ACC112 (cell line): ENCODE measurements around the gene OSBP.
"Not testable (repeated sequence)": the region's sequence is repeated elsewhere in the genome, so short reads cannot be mapped to it uniquely, and the experiment has no call there.

ENCODE experiments used
- H2AFZ ChIP-seq: fragments of 200-600 bp; sonication (generic); one replicate; pipeline ENCODE4 v1.6.0; 2017; ENCODE audit warnings: antibody characterized with exemption, low read length; ENCODE audit not compliant: unreplicated experiment
- H3K27ac ChIP-seq: fragments of 200-600 bp; sonication (generic); 2 replicates; pipeline ENCODE4 v1.5.1; 2014; ENCODE audit warnings: low read depth, mild to moderate bottlenecking, antibody characterized with exemption, low read length, moderate library complexity
- H3K27me3 ChIP-seq: fragments of 200-600 bp; sonication (generic); 2 replicates; pipeline ENCODE4 v1.6.1; 2014; ENCODE audit warnings: mild to moderate bottlenecking, antibody characterized with exemption, low read length, moderate library complexity, mixed read lengths; ENCODE audit not compliant: insufficient read depth
- H3K36me3 ChIP-seq: fragments of 200-600 bp; sonication (generic); 2 replicates; pipeline ENCODE4 v1.6.1; 2016; ENCODE audit warnings: mild to moderate bottlenecking, antibody characterized with exemption, low read length, moderate library complexity, mixed read lengths; ENCODE audit not compliant: insufficient read depth
- H3K4me1 ChIP-seq: fragments of 200-600 bp; sonication (generic); one replicate; pipeline ENCODE4 v1.6.1; 2016; ENCODE audit warnings: low read length, mixed read lengths; ENCODE audit not compliant: insufficient read depth, unreplicated experiment, control insufficient read depth
- H3K4me3 ChIP-seq: fragments of 200-600 bp; sonication (generic); 2 replicates; pipeline ENCODE4 v1.5.1; 2014; ENCODE audit warnings: mild to moderate bottlenecking, low read depth, low read length
- H3K79me2 ChIP-seq: fragments of 200-600 bp; sonication (generic); one replicate; pipeline ENCODE4 v1.6.0; 2016; ENCODE audit warnings: low read length; ENCODE audit not compliant: control insufficient read depth, unreplicated experiment, insufficient read depth

Gene OSBP

DNA sequence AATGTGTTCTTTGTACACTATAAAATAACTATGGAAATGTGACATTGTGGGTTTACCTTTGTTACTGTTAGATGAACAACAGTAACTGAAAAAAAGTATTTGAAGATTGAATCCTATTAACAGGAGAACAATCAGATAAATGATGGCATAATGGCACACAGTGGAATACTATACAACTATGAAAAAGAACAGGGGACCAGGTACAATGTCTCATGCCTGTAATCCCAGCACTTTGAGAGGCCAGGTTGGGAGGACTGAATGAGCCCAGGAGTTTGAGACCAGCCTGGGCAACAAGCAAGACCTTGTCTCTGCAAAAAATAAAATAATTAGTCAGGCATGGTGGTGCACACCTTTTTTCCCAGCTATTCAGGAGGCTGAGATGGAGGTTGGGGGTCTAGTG lies 14.4 kb upstream of the OSBP start:
- no peak overlapping the region for H3K27ac ChIP-seq
- no peaks in the 10 kb centered on the region for H3K36me3 ChIP-seq
- H3K4me3 ChIP-seq, result no peak overlapping the region

DNA sequence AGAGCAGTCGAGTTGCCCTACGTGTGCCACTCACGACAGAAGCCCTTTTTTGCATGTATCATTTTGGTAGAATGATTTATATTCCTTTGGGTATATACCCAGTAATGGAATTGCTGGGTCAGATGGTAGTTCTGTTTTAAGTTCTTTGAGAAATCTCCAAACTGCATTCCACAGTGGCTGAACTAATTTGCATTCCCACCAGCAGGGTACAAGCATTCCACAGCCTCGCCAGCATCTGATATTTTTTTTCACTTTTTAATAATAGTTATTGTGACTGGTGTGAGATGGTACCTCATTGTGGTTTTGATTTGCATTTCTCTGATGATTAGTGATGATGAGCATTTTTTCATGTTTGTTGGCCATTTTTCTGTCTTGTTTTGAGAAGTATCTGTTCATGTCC lies 11.4 kb upstream of the OSBP start:
- H3K4me1 ChIP-seq, H2AFZ ChIP-seq, H3K79me2 ChIP-seq: not testable (repeated sequence)

More for the DNA sequence above, 14.4 kb upstream of the OSBP start:
- no peaks in the 10 kb centered on the region for H3K4me1 ChIP-seq
- no peaks in the 10 kb centered on the region for H3K27me3 ChIP-seq
- no peaks in the 10 kb centered on the region for H3K79me2 ChIP-seq
- no peak overlapping the region for H2AFZ ChIP-seq

DNA sequence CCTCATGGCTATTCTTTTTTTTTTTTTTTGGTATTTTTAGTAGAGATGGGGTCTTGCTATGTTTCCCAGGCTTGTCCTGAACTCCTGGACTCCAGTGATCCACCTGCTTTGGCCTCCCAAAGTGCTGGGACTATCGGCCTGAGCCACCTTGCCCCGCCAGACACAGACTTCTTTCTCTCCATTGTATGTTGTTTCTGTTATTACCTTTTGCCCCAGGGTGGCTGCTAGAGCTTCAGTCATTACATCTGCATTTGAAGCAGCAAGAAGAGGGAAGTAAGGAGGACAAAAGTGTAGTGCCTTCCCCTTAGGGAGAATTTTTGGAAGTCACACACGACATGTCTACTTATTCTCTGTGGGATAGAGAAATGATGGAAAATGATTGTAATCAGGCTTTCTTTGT lies 10.1 kb upstream of the OSBP start:
- Histone ChIP-seq H3K4me3 (no peak overlapping the region), H3K27me3 (no peaks in the 10 kb centered on the region), H2AFZ (no peak overlapping the region), H3K79me2 (no peaks in the 10 kb centered on the region), H3K4me1 (peaks cover 7% of the 10 kb centered on the region), H3K27ac (no peak overlapping the region), H3K36me3 (no peaks in the 10 kb centered on the region)

More for the DNA sequence above, 11.4 kb upstream of the OSBP start:
- not testable (repeated sequence) for H3K27ac ChIP-seq, H3K4me3 ChIP-seq, H3K36me3 ChIP-seq, H3K27me3 ChIP-seq

DNA sequence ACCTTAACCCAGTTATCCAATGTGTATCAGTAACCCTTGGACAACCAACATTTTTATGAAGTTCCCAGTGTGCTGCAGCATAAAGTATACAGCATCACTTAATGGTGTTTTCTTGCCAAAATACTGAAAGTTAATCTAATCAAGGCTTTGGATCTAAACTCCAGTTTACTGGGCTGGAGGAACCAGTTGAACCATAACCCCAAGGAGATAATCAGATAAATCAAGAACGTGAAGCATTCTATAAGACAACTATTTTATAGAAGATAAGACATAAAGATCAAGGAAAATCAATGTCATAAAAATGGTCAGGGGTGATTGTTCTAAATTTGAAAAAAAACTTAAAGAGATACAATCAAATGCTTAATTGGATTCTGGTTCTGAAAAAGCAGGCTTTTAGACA lies 2.3 kb upstream of the OSBP start:
- Histone ChIP-seq H3K36me3 (peaks cover 2% of the 10 kb centered on the region; the same call in 1 of the 2 replicates), H3K27me3 (no peaks in the 10 kb centered on the region), H3K79me2 (peaks cover 25% of the 10 kb centered on the region), H3K4me1 (peaks cover 16% of the 10 kb centered on the region), H3K4me3 (no peak overlapping the region), H2AFZ (no peak overlapping the region), H3K27ac (no peak overlapping the region)

DNA sequence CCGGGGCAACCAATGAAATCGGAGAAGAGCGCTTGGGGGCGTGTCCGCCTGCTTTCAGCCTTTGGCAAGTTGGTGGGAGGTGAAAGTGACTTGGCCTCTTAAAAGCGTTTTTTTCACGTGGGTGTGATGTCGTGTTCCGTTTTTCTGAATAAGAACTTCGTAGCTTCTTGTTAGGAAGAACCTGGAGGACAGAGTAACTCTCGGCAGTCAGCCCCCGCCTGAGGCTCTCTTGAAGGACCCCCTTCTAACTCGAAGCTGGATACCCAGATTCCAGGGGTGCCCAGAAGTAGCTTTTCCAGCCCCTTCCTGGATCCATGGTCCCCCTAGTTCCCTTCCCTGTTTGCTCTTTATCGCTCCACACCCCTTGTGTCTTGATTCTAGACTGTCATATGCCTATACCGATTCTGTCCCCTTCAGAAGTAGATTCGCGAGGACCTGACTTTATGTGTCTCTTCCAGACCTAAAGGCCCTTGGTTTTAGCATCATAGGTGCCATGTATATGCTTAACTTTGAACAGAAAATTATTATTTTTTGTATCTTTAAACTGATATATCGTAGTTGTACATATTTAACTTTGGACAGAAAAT lies 915 bp upstream of the OSBP start:
- Histone ChIP-seq H2AFZ (peak overlapping the region; percentile 79), H3K27ac (peak overlapping the region; percentile 80), H3K27me3 (no peaks in the 10 kb centered on the region), H3K36me3 (peaks cover 5% of the 10 kb centered on the region; the same call in 1 of the 2 replicates), H3K79me2 (peaks cover 39% of the 10 kb centered on the region), H3K4me1 (peaks cover 29% of the 10 kb centered on the region), H3K4me3 (peak overlapping the region; percentile 74)

DNA sequence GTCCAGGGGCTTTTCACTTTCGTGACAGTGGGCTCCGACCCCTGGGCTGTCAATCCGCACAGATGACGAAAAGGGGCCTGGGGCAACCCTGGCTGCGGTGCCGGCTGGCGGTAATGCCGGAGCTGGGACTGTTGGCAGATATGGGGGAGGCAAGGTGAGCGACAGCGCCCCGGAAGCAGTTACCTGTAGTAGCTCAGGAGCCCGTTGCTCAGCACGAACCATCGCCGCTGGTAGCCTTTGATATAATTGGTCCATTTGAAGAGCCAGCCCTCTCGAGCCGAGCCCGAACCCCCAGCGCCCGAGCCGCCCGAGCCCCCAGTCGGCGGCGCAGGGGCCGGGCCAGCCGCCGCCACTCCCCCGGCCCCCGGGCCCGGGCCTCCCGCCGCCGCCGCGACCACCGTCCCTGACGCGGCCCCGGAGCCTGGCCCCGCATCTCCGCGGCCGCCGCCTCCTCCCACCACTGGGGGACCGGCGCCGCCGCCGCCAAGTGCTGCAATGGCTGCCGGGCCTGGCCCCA lies 396 bp downstream of the OSBP start:
- H3K4me3 ChIP-seq, result peak overlapping the region; percentile 97
- H3K36me3 ChIP-seq, result peaks cover 5% of the 10 kb centered on the region; the same call in 1 of the 2 replicates
- H3K79me2 ChIP-seq, result peaks cover 47% of the 10 kb centered on the region
- no peaks in the 10 kb centered on the region for H3K27me3 ChIP-seq
- peak overlapping the region; percentile 68; the same call in 1 of the 2 replicates for H3K27ac ChIP-seq
- peak overlapping the region; percentile 57 for H2AFZ ChIP-seq
- H3K4me1 ChIP-seq, result peaks cover 29% of the 10 kb centered on the region

DNA sequence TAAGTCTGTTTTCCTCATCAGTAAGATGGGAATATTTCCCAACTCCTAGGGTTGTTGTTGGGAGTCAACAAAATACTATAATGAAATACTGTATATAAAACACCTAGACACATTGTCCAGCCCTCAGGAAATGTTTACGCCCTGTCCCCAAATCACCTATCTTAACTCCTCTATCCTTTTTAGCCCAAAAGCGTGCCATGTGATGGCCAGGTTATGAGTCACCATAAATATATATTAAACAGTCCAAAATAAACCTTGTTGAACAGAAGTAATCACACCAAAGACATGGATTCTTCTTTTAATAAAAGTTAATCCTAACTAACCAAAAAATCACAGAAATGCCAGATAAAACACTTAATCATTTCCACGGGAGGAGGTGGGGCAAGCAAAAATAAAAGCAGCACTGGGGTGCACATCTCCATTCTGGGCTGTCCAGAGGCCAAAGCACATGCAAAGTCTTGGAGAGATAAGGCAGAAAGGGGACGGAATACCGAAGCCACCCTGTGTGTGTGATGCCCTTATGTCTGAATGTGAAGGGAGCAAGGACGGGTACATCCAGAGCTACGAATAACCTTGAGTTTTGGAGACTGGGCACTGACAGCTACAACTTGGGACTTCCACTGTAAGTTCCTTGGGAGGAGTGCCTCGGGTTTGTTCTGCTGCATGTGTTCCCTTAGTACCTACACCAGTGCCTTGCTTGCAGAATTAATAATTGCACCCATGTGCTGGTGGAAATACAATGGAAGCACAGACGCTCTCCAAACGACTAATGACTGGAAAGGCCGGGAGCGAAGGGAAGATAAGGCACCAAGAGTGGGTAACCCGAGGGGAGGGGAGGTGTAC lies 1.1 kb downstream of the OSBP start:
- H3K27ac ChIP-seq, result no peak overlapping the region; the same call in 1 of the 2 replicates
- H3K79me2 ChIP-seq, result peaks cover 47% of the 10 kb centered on the region
- no peaks in the 10 kb centered on the region for H3K27me3 ChIP-seq
- peak overlapping the region; percentile 97 for H3K4me3 ChIP-seq
- H2AFZ ChIP-seq, result peak overlapping the region; percentile 57
- H3K4me1 ChIP-seq, result peaks cover 29% of the 10 kb centered on the region
- H3K36me3 ChIP-seq, result peaks cover 7% of the 10 kb centered on the region; the same call in 1 of the 2 replicates

DNA sequence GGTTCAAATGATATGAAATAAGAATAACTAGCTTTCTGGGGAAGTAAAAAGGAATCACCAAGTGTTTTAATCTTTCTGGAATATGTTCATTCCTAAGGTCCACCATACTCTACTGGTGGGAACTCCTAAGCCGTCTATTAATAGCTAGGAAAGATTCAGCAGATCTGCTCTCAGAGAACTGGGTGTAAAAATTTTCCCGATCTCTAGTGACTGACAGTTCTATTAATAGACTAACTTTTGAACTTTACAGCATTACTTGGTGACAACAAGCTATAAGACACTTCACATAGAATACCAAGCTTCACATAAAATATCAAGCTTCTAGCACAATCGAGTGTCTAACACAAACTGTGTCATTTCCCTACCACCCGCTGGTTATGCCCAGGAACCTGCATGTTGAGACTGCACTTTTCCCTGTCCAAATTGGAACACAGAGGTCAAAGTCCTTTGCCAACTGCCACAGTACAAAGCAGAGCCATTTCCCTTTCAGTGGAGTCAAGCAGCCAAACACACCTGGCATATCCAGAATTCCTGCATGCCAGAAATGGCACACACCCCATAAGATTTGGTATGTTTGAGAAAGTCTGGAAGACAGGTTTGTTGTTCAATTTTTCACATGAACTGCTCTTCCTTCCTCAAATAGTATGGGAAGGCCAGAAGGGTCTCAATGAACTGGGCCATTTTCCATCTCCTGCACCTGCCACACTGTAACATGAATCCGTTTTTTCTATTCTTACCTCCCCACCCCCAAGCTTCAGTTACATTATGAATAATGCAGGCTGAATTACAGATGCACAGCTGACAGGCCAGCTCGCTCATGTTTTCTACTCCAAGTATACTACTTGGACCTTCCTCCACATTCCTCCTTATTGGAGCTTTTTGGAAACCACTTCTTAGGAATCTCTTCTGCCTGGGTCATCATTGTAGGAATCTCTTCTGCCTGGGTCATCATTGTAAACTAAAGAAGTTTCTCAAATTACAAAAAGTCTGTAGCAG lies 3.7 kb downstream of the OSBP start:
- no peaks in the 10 kb centered on the region for H3K27me3 ChIP-seq
- no peak overlapping the region for H2AFZ ChIP-seq
- H3K36me3 ChIP-seq, result peaks cover 30% of the 10 kb centered on the region
- peaks cover 29% of the 10 kb centered on the region for H3K4me1 ChIP-seq
- no peak overlapping the region for H3K27ac ChIP-seq
- peaks cover 47% of the 10 kb centered on the region for H3K79me2 ChIP-seq
- no peak overlapping the region for H3K4me3 ChIP-seq

DNA sequence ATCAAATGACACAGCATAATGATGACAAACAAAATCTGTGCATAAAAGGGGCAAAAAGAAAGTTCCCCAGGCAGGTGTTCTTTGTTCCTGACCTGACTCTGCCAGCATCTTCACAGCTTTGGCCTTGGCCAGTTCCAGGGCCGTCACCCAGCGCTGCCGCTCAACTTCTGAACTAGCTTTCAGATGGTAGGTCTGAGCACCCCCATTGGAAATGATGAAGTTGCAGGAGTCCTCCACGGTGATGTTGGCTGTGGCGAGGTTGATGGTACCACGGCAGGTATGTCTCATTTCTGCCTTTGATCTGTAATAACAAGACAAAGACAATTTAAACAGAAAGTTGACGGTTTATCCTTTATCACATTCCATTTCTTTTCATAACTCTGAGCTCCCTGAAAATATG lies 5.3 kb downstream of the OSBP start:
- Histone ChIP-seq H2AFZ (no peak overlapping the region), H3K27ac (no peak overlapping the region), H3K27me3 (no peaks in the 10 kb centered on the region), H3K79me2 (peaks cover 48% of the 10 kb centered on the region), H3K36me3 (peaks cover 36% of the 10 kb centered on the region), H3K4me3 (no peak overlapping the region), H3K4me1 (peaks cover 29% of the 10 kb centered on the region)
